EL (cell line): ENCODE data around the gene ZNF208.
A peak's percentile ranks its signal among the peaks of the same experiment; 100 is the strongest.
"Not testable (repeated sequence)": the region's sequence is repeated elsewhere in the genome, so short reads cannot be mapped to it uniquely, and the experiment has no call there.

Experiments used
- DNase-seq: peaks from one replicate; pipeline ENCODE4 v3.0.0-alpha.2; 2016

ZNF208 gene

GRCh38 chr19:22010437-22011143 lies at the start of gene ZNF208:
ZNF208 (minus strand) TSS chr19:22010943; CDS start chr19:22010794, 149 bp downstream.
- not testable (repeated sequence) for DNase-seq

GRCh38 chr19:22052644-22053013 lies 41.9 kb upstream of the ZNF208 start:
- no peak for DNase-seq

GRCh38 chr19:22041151-22041550 lies 30.4 kb upstream of the ZNF208 start:
- DNase-seq: not testable (repeated sequence)

- no peak for DNase-seq
Measured at GRCh38 chr19:22030680-22031079, 19.9 kb upstream of the ZNF208 start.

- DNase-seq: no peak
Measured at GRCh38 chr19:22026687-22027086, 15.9 kb upstream of the ZNF208 start.

GRCh38 chr19:22025539-22025938 lies 14.8 kb upstream of the ZNF208 start:
- not testable (repeated sequence) for DNase-seq

GRCh38 chr19:21970466-21970865 lies 40.3 kb downstream of the ZNF208 start:
- no peak for DNase-seq

GRCh38 chr19:21947775-21948174 lies 63.0 kb downstream of the ZNF208 start:
- peak; percentile 0 for DNase-seq

- DNase-seq: no peak
Measured at GRCh38 chr19:21940684-21941083, 70.1 kb downstream of the ZNF208 start.

GRCh38 chr19:21934593-21934992 lies 76.2 kb downstream of the ZNF208 start:
- DNase-seq: no peak

- DNase-seq: no peak
Measured at GRCh38 chr19:21934131-21934530, 76.6 kb downstream of the ZNF208 start.

GRCh38 chr19:21922276-21922675 lies 88.5 kb downstream of the ZNF208 start:
- no peak for DNase-seq

GRCh38 chr19:21921691-21922180 lies 89.0 kb downstream of the ZNF208 start:
- DNase-seq: no peak

- DNase-seq: no peak
Measured at GRCh38 chr19:21915411-21915810, 95.3 kb downstream of the ZNF208 start.

GRCh38 chr19:21912654-21913053 lies 98.1 kb downstream of the ZNF208 start:
- DNase-seq: no peak

- DNase-seq: no peak
Measured at GRCh38 chr19:21910318-21910717, 100.4 kb downstream of the ZNF208 start.

GRCh38 chr19:21908066-21908465 lies 102.7 kb downstream of the ZNF208 start:
- DNase-seq: no peak

GRCh38 chr19:21907516-21907915 lies 103.2 kb downstream of the ZNF208 start:
- DNase-seq: no peak

- DNase-seq: no peak
Measured at GRCh38 chr19:21902571-21902970, 108.2 kb downstream of the ZNF208 start.

- no peak for DNase-seq
Measured at GRCh38 chr19:21901861-21902260, 108.9 kb downstream of the ZNF208 start.

- no peak for DNase-seq
Measured at GRCh38 chr19:21900401-21900800, 110.3 kb downstream of the ZNF208 start.

GRCh38 chr19:21891086-21891485 lies 119.7 kb downstream of the ZNF208 start:
- DNase-seq: no peak

- DNase-seq: not testable (repeated sequence)
Measured at GRCh38 chr19:21890017-21890416, 120.7 kb downstream of the ZNF208 start.

GRCh38 chr19:21885516-21885915 lies 125.2 kb downstream of the ZNF208 start:
- not testable (repeated sequence) for DNase-seq

GRCh38 chr19:21884786-21885185 lies 126.0 kb downstream of the ZNF208 start:
- not testable (repeated sequence) for DNase-seq
